Ectodermal cell (in vitro differentiated cells): ENCODE measurements around the gene GSDME.

Experiments
- H3K27ac ChIP-seq: 2 replicates; pipeline ENCODE4 v1.7.0; 2013; ENCODE audit warnings: mild to moderate bottlenecking, low read depth, low read length; ENCODE audit not compliant: insufficient read depth, poor library complexity, severe bottlenecking
- H3K27me3 ChIP-seq: 2 replicates; pipeline ENCODE4 v1.7.0; 2013; ENCODE audit warnings: mild to moderate bottlenecking, low read length; ENCODE audit not compliant: insufficient read depth, control insufficient read depth, poor library complexity, severe bottlenecking
- H3K36me3 ChIP-seq: one replicate; pipeline ENCODE4 v1.7.0; 2013; ENCODE audit warnings: low read length; ENCODE audit not compliant: control insufficient read depth, insufficient read depth
- H3K4me1 ChIP-seq: one replicate; pipeline ENCODE4 v1.7.0; 2013; ENCODE audit warnings: low read length; ENCODE audit not compliant: control insufficient read depth, insufficient read depth
- H3K4me3 ChIP-seq: 2 replicates; pipeline ENCODE4 v1.7.0; 2013; ENCODE audit warnings: low read depth, low read length, control low read depth; ENCODE audit not compliant: insufficient read depth
- H3K9me3 ChIP-seq: 2 replicates; pipeline ENCODE4 v1.7.0; 2013; ENCODE audit warnings: mild to moderate bottlenecking, low read length, moderate library complexity; ENCODE audit not compliant: control insufficient read depth
- WGBS, 2 experiments: methylation state at CpG; one replicate each; pipeline ENCODE4 v1.1.7; 2013; ENCODE audit warnings: missing lambda C conversion rate in 2 of 2; 5-methylcytosine and 5-hydroxymethylcytosine counted together

Gene GSDME

DNA sequence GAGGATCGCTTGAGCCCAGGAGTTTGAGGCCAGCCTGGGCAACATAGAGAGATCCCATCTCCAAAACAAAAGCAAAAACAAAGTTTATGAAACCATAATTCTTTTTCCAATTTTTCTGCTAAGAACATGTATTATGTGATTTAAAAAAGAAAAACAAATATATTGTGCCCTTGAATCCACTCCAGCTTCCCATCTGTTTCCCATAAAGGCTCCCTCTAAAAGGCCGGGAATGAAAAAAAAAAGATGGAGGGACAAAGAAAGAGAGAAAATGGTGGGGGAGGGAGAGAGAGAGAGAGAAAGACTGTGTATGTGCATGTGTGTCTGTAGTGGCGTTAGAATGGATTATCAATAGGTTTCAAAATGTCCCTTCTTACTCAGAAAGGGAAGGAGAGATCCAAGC lies 20.5 kb upstream of the GSDME start:
- 96 to 97% methylated on average over 3 of the region's 3 CpGs for WGBS, 2 experiments
- Histone ChIP-seq H3K4me3 (no peak overlapping the region), H3K4me1 (no peaks in the 10 kb centered on the region), H3K27me3 (no peaks in the 10 kb centered on the region), H3K9me3 (no peaks in the 10 kb centered on the region), H3K36me3 (no peaks in the 10 kb centered on the region), H3K27ac (no peak overlapping the region)

DNA sequence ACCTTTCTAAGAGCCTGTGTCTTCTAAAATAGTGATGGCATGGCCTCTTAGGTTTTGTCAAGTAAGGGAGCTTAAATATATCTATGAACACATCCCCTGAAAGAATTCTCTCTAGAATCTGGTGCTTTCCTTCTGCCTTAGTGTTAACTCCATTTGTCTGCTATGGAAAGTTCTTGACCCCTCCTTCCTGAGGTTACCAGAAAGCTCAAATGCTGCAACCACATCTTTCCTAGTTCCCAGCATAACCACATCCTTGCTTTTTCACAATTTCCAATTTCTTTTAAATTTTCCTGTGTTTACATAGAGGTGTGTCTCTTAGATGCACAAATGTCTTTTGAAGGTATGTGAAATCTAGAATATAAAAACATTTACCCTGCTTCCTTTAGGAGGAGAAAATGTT lies 16.4 kb upstream of the GSDME start:
- Histone ChIP-seq H3K4me3 (no peak overlapping the region), H3K4me1 (peaks cover 4% of the 10 kb centered on the region), H3K9me3 (no peaks in the 10 kb centered on the region), H3K36me3 (no peaks in the 10 kb centered on the region), H3K27ac (no peak overlapping the region), H3K27me3 (no peaks in the 10 kb centered on the region)

DNA sequence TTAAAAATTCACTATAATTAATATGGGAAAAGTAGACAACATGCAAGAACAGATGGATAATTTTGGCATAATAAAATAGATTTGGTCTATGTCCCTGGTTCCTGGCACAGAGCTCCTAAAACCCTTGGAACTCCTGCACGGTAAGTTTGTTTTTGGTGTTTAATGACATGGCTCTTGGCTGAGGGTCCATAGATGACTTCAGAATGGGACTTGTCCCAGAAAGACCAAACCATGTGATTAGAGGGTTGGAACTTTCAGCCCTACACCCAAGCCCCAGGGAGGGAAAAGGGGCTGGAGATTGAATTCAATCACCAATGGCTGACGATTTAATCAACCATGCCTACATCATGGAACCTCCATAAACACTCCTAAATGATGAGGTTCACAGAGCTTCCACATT lies 12.6 kb upstream of the GSDME start:
- 88 to 91% methylated on average over 2 of the region's 2 CpGs for WGBS, 2 experiments
- peaks cover 4% of the 10 kb centered on the region for H3K4me1 ChIP-seq

DNA sequence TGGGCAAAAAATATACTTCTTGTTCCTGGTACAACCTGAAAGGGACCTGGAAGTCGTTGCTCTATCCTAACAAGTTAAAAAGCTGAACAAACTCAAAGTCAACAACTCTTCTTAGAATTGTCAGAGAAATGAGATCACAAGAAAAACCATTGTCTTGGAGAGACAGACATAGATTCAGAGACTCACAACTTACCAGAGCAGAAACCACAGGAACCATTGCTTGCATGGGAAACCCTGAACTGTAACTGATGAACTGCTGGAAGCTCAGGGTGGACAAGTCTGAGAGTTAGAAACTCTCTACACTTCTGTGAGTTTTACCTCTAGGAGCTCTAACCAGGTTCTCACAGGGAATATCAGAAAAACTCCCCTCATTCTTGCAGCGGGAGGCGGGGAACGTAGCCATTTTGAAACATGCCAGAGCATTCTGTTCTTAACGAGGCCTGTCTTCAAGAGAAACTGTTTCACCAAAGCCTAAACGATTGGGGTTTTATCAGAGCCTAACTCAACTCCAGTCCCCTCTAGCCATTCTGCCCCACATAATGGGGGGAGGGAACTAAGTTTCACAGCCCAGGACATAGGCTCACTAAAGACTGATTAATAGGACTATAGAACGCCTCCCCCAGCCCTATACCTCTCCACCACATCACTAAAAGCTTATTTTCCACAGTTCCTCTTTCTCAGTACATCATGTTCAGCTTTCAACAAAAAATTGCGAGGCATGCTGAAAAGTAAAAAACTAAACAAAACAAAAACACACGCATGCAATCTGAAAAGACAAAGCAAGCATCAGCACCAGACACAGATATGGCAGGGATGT lies 12.0 kb upstream of the GSDME start:
- Histone ChIP-seq H3K36me3 (no peaks in the 10 kb centered on the region), H3K27me3 (no peaks in the 10 kb centered on the region), H3K4me3 (no peak overlapping the region), H3K4me1 (peaks cover 4% of the 10 kb centered on the region), H3K9me3 (no peaks in the 10 kb centered on the region), H3K27ac (no peak overlapping the region)
- 88 to 90% methylated on average over 8 to 9 of the region's 9 CpGs for WGBS, 2 experiments

More for the DNA sequence above, 12.6 kb upstream of the GSDME start:
- Histone ChIP-seq H3K4me3 (no peak overlapping the region), H3K36me3 (no peaks in the 10 kb centered on the region), H3K27ac (no peak overlapping the region), H3K27me3 (no peaks in the 10 kb centered on the region), H3K9me3 (no peaks in the 10 kb centered on the region)

DNA sequence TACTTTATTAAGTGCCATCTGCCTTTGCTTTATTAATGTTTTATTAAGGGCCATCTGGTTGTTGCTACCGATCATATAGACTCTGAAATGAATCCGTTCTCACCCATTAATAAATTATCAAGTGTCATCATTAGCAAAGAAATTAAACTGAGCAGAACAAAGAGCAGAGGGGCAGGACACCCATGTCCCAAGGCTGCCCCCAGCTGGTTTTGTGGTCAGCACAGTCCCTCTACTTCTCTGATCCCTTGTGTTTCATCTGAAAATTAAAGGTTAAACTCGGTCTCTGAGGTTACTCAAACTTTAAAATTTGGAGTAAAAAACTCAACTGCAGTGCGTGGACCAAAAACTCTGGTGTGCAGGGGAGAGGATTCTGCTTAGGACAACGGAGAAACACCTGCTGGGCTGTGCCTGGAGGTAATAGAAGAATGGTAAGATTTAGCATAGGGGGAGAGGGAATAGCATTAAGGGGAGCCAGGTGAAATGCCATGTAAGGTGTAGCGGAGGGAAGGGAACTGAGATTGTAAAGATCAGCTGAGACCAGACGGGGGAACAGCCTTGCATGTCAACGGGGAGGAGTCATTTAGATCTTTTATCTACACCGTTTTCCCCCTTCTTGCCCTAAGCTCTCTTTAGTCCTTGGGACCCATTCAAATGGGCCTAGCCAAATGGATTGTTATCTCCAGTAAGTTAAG lies 10.8 kb upstream of the GSDME start:
- H3K4me1 ChIP-seq: peaks cover 4% of the 10 kb centered on the region
- no peak overlapping the region for H3K27ac ChIP-seq
- H3K27me3 ChIP-seq: no peaks in the 10 kb centered on the region
- H3K9me3 ChIP-seq: no peaks in the 10 kb centered on the region
- WGBS, 2 experiments: 82% methylated on average over 9 of the region's 9 CpGs
- no peak overlapping the region for H3K4me3 ChIP-seq
- no peaks in the 10 kb centered on the region for H3K36me3 ChIP-seq

DNA sequence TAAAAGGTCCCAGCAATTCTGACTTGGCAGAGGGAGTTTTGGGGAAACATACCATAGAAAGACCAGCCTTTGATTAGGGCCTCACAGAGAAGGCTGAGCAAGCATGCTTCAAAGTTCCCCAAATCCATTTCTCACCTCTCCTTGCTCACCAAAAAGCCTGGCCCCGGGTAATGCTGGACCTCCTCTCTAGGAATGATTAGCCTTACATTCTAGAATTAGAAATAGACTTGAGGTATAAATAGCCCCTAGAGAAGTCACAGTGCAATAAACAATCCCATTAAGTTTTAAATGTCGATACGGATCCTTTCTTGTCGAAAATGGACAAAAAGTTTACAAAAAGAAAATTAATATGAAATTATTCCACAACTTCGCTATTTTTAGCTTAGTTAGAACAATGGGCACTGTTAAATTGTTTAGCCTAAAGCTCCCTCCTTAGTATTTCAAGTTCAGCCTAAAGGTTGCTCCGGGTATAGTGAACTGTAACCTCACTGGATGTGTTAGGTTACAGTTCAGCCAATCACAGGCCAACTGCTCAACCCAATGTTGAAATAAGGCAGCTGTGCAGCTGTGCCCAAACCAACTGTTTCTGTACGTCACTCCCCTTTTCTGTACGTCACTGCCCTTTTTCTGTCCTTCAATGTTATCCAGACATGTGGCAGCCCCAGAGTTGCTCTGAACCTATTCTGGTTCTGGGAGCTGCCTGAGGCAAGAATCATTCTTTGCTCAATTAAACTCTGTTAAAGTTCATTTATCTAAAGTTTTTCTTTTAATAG lies 7.9 kb upstream of the GSDME start:
- 88 to 90% methylated on average over 5 to 8 of the region's 8 CpGs for WGBS, 2 experiments

DNA sequence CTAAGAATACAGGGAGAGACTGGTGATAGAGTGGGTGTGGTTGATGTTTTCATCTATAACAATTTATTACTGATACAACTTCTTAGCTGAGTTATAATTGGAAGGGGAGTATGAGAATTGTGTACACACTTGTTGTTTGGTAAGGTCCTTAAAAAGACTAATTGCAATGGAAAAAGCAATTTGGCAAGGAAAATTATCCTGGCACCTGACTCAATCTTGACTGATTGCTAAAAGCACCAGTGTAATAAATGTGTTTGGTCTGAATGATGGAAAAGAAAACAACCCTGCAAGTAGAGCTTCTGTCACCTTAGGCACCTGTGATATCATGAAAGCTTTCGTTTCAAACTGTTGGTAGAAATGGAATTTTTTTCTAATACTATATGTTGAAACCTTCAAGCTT lies 6.7 kb upstream of the GSDME start:
- H3K27ac ChIP-seq: no peak overlapping the region
- H3K9me3 ChIP-seq: no peaks in the 10 kb centered on the region
- H3K27me3 ChIP-seq: peaks cover 6% of the 10 kb centered on the region
- WGBS, 2 experiments: 90% methylated on average over 1 of the region's 1 CpG; no CpG with 5 or more reads in 1 of the 2 experiments
- peaks cover 1% of the 10 kb centered on the region for H3K4me1 ChIP-seq
- no peaks in the 10 kb centered on the region for H3K36me3 ChIP-seq
- no peak overlapping the region for H3K4me3 ChIP-seq

More for the DNA sequence above, 7.9 kb upstream of the GSDME start:
- H3K4me1 ChIP-seq: peaks cover 4% of the 10 kb centered on the region
- H3K4me3 ChIP-seq: no peak overlapping the region
- no peaks in the 10 kb centered on the region for H3K9me3 ChIP-seq
- no peaks in the 10 kb centered on the region for H3K36me3 ChIP-seq
- no peaks in the 10 kb centered on the region for H3K27me3 ChIP-seq
- H3K27ac ChIP-seq: no peak overlapping the region

DNA sequence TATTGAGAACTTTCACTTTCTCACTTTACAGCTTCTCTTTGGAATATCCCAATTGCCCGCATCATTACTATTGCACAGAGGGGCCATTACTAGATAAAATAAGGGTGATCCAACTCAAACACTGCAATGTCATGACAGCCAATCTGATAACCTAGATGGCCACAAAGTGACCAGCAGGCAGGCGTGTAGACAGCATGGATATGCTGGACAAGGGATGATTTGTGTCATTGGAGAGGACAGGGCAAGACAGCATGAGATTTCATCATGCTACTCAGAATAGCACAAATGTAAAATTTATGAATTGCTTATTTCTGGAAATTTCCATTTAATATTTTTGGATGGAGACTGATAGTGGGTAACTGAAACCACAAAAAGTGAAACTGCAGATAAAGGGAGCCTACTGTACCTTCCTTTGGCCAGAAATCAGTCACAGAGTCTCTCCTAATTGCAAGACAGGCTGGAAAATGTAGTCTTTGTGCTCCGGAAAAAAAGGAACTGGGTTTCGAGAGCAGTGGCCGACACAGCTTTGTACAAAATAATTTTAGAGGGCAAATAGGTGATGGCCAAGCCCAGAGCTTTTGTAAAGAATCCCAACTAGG lies 6.1 kb upstream of the GSDME start:
- Histone ChIP-seq H3K27ac (no peak overlapping the region), H3K9me3 (no peaks in the 10 kb centered on the region), H3K27me3 (peaks cover 12% of the 10 kb centered on the region), H3K4me1 (no peaks in the 10 kb centered on the region), H3K4me3 (no peak overlapping the region), H3K36me3 (no peaks in the 10 kb centered on the region)
- WGBS, 2 experiments: 94 to 96% methylated on average over 5 of the region's 5 CpGs

DNA sequence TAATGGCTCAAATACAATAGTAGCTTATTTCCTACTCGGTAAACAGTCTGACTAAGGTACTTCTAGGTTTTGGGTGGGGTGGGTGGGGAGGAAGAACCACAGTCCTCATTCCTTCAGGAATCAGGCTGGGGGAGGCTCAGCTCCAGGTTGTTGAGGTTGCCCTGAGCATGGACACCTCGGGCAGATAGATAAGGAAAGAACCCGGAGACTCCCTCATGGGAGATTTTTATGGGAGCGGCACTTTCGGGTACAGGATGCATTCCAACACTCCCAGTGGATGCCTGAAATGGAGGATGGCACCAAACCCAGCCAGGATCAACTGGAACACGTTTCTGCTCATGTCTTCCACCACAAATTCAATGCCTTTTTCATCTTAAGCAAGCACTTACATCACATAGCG lies 5.5 kb upstream of the GSDME start:
- no peak overlapping the region for H3K4me3 ChIP-seq
- WGBS, 2 experiments: 89 to 92% methylated on average over 6 of the region's 7 CpGs

DNA sequence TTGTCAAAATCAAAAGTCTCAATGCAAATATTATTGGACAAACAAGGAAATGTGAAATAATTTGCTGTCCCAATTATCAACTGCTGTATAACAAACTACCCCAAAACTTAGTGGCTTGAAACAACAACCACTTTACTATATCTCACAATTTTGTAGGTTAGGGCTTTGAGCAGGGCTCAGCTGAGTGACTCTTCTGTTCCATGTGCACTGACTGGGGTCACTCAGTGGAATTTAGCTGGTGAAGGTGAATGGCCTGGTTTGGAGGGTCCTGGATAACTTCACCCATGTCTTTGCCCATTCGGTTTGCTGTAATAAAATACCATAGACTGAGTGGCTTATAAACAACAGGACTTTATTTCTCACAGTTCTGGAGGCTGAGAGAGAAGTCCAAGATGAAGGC lies 3.7 kb upstream of the GSDME start:
- 82 to 86% methylated on average over 1 of the region's 1 CpG for WGBS, 2 experiments
- H3K9me3 ChIP-seq: no peaks in the 10 kb centered on the region

More for the DNA sequence above, 5.5 kb upstream of the GSDME start:
- Histone ChIP-seq H3K9me3 (no peaks in the 10 kb centered on the region), H3K4me1 (no peaks in the 10 kb centered on the region), H3K36me3 (no peaks in the 10 kb centered on the region), H3K27ac (no peak overlapping the region), H3K27me3 (peaks cover 18% of the 10 kb centered on the region)

More for the DNA sequence above, 3.7 kb upstream of the GSDME start:
- Histone ChIP-seq H3K36me3 (no peaks in the 10 kb centered on the region), H3K27me3 (peaks cover 32% of the 10 kb centered on the region), H3K4me3 (no peak overlapping the region), H3K4me1 (no peaks in the 10 kb centered on the region), H3K27ac (no peak overlapping the region)
